OCI-LY7 (cell line): ENCODE measurements around the gene ITLN2. TPM values are rescaled to one million over a fixed set of nuclear protein-coding genes. Genes with fewer than 3 reads are reported as not detected.

Source experiments
- BruUV-seq: library from RNA; stranded (reverse); fragments of 400-500 nt; replicated peaks from 2 replicates; lab custom pipeline; 2021; lab: Mats Ljungman, UMichigan
- CTCF ChIA-PET: fragments of 300-600 bp; sonication (Branson Sonifier 250); formaldehyde crosslinking; loops from one replicate; lab custom pipeline; 2022; ENCODE audit warnings: antibody characterized with exemption; ENCODE audit not compliant: unreplicated experiment; lab: Charles Lee
- POLR2A ChIA-PET: fragments of 300-600 bp; sonication (Branson Sonifier 250); formaldehyde crosslinking; loops from one replicate; lab custom pipeline; 2022; ENCODE audit warnings: antibody characterized with exemption; lab: Charles Lee
- DNase-seq: peaks from one replicate; pipeline ENCODE4 v3.0.0-alpha.2; 2015; ENCODE audit warnings: low spot score
- H2AFZ ChIP-seq: fragments of 200-600 bp; sonication (generic), shearing (Covaris generic); 2 replicates; pipeline ENCODE4 v1.6.1; 2014; ENCODE audit warnings: mild to moderate bottlenecking, antibody characterized with exemption, low read length, moderate library complexity
- H3K27ac ChIP-seq: fragments of 200-600 bp; sonication (generic); 2 replicates; pipeline ENCODE4 v1.5.1; 2014; ENCODE audit warnings: mixed run types, low read depth, mild to moderate bottlenecking, moderate library complexity, low read length, inconsistent platforms; ENCODE audit not compliant: poor library complexity, severe bottlenecking
- H3K36me3 ChIP-seq: fragments of 200-600 bp; sonication (generic); 2 replicates; pipeline ENCODE4 v1.6.1; 2014; ENCODE audit warnings: mild to moderate bottlenecking, antibody characterized with exemption, low read length, moderate library complexity, mixed read lengths; ENCODE audit not compliant: insufficient read depth
- H3K4me1 ChIP-seq: fragments of 200-600 bp; sonication (generic); 2 replicates; pipeline ENCODE4 v1.5.1; 2014; ENCODE audit warnings: mild to moderate bottlenecking, low read length; ENCODE audit not compliant: insufficient read depth, poor library complexity, severe bottlenecking
- H3K4me2 ChIP-seq: fragments of 200-600 bp; sonication (generic); 2 replicates; pipeline ENCODE4 v1.6.1; 2014; ENCODE audit warnings: mild to moderate bottlenecking, low read length
- H3K4me3 ChIP-seq: fragments of 200-600 bp; sonication (generic); 2 replicates; pipeline ENCODE4 v1.5.1; 2014; ENCODE audit warnings: mild to moderate bottlenecking, low read depth, low read length; ENCODE audit not compliant: poor library complexity, severe bottlenecking
- H3K79me2 ChIP-seq: fragments of 200-600 bp; sonication (generic); 2 replicates; pipeline ENCODE4 v1.6.1; 2016; ENCODE audit warnings: low read depth, mild to moderate bottlenecking, low read length, moderate library complexity, mixed read lengths; ENCODE audit not compliant: insufficient read depth
- H3K9me2 ChIP-seq: fragments of 200-600 bp; sonication (generic); 2 replicates; pipeline ENCODE4 v1.6.1; 2016; ENCODE audit warnings: mild to moderate bottlenecking, low read length, mixed read lengths; ENCODE audit not compliant: insufficient read depth
- H3K9me3 ChIP-seq: fragments of 200-600 bp; sonication (generic); 2 replicates; pipeline ENCODE4 v1.6.1; 2014; ENCODE audit warnings: mild to moderate bottlenecking, mixed run types, low read length, mixed read lengths
- H4K20me1 ChIP-seq: fragments of 200-600 bp; sonication (generic); 2 replicates; pipeline ENCODE4 v1.6.1; 2014; ENCODE audit warnings: mild to moderate bottlenecking, antibody characterized with exemption, low read length, moderate library complexity, mixed read lengths; ENCODE audit not compliant: insufficient read depth
- EZH2phosphoT487 ChIP-seq: fragments of 200-600 bp; sonication (generic); IDR thresholded peaks from 2 replicates; pipeline ENCODE4 v1.6.1; 2018; ENCODE audit warnings: low read depth, borderline replicate concordance, mild to moderate bottlenecking, mixed run types, antibody characterized with exemption, low read length, moderate library complexity, mixed read lengths
- intact Hi-C: fragments of 100-400 bp; cut with micrococcal nuclease; formaldehyde crosslinking; loops from one replicate; pipeline ENCODE4 v1.10.0; 2022; ENCODE audit not compliant: unreplicated experiment
- total RNA-seq, 2 experiments: library from RNA; depleted of rRNA in 1 of 2; stranded (reverse); fragments of >200 nt in 1 of 2; shearing (Covaris generic) in 1 of 2; gene quantifications; 2 replicates each; pipeline ENCODE4 v1.2.3, GENCODE V29; 2014 to 2022
- TF ChIP-seq, protein P1 (sequence below): fragments of 200-600 bp; sonication (generic); conservative IDR thresholded peaks from 2 replicates; pipeline ENCODE4 v1.5.1; 2014; ENCODE audit warnings: mild to moderate bottlenecking, antibody characterized with exemption, low read length, moderate library complexity, mixed read lengths

Gene ITLN2
- total RNA-seq, 2 experiments from 2014 or later: not detected

DNA sequence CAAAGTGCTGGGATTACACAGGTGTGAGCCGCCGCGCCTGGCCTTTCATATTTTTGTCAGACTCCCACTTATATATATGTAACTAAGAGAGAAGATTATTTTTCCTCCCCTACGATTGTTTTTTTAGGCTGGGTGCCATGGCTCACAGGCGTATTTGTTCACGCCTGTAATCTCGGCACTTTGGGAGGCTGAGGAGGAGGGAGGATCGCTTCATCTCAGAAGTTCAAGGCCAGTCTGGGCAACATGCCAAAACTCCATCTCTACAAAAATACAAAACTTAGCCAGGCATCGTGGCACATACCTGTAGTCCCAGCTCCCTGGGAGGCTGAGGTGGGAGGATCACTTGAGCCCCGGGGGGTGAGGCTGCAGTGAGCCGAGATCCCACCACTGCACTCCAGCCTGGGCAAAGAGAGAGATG is 23.9 kb upstream of the ITLN2 start:
- H2AFZ ChIP-seq: no peak overlapping the region
- H3K4me3 ChIP-seq: no peak overlapping the region
- H3K9me2 ChIP-seq: no peaks in the 10 kb centered on the region
- H3K27ac ChIP-seq: no peak overlapping the region
- intact Hi-C loops: no loop called here
- H3K4me2 ChIP-seq: no peak overlapping the region
- DNase-seq: no peak
- ChIA-PET POLR2A (interaction anchor here (0.5 to 0.7 kb wide), 3 partner anchors 32 to 133 kb away, joined by 3 to 8 read pairs (median 5); no protein-coding TSS in a partner anchor), CTCF (no interaction called here)
- no peaks in the 10 kb centered on the region for H3K36me3 ChIP-seq
- no peaks in the 10 kb centered on the region for H3K4me1 ChIP-seq
- H3K79me2 ChIP-seq: no peaks in the 10 kb centered on the region
- H4K20me1 ChIP-seq: no peaks in the 10 kb centered on the region
- TF ChIP-seq EZH2phosphoT487: no peak
- TF ChIP-seq, protein P1, sequence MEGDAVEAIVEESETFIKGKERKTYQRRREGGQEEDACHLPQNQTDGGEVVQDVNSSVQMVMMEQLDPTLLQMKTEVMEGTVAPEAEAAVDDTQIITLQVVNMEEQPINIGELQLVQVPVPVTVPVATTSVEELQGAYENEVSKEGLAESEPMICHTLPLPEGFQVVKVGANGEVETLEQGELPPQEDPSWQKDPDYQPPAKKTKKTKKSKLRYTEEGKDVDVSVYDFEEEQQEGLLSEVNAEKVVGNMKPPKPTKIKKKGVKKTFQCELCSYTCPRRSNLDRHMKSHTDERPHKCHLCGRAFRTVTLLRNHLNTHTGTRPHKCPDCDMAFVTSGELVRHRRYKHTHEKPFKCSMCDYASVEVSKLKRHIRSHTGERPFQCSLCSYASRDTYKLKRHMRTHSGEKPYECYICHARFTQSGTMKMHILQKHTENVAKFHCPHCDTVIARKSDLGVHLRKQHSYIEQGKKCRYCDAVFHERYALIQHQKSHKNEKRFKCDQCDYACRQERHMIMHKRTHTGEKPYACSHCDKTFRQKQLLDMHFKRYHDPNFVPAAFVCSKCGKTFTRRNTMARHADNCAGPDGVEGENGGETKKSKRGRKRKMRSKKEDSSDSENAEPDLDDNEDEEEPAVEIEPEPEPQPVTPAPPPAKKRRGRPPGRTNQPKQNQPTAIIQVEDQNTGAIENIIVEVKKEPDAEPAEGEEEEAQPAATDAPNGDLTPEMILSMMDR: no peak
- no peaks in the 10 kb centered on the region for H3K9me3 ChIP-seq
- no TSS peak for BruUV-seq

DNA sequence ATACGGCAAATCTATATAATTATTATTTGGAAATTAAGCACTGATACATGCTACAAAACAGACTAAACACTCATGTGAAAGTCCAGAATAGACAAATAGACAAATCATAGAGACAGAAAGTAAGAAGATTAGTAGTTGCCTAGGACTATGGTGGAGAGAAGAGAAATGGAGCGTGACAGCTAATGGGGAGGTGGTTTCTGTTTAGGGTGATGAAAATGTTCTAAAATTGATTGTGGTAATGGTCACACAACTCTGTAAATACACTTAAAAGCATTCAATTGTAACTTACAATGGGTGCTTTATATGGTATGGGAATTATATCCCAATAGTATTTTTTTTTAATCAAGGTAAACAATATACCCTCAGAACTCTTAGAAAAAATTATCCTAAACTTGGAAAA is 20.4 kb upstream of the ITLN2 start:
- Histone ChIP-seq H2AFZ (no peak overlapping the region), H3K27ac (no peak overlapping the region), H3K79me2 (no peaks in the 10 kb centered on the region), H3K9me3 (no peaks in the 10 kb centered on the region), H3K4me1 (no peaks in the 10 kb centered on the region), H3K4me3 (no peak overlapping the region), H3K4me2 (no peak overlapping the region), H3K36me3 (no peaks in the 10 kb centered on the region), H3K9me2 (no peaks in the 10 kb centered on the region), H4K20me1 (no peaks in the 10 kb centered on the region)
- ChIA-PET POLR2A (no interaction called here), CTCF (no interaction called here)
- no TSS peak for BruUV-seq
- DNase-seq: no peak
- TF ChIP-seq, protein P1: no peak
- TF ChIP-seq EZH2phosphoT487: no peak
- intact Hi-C loops: no loop called here

DNA sequence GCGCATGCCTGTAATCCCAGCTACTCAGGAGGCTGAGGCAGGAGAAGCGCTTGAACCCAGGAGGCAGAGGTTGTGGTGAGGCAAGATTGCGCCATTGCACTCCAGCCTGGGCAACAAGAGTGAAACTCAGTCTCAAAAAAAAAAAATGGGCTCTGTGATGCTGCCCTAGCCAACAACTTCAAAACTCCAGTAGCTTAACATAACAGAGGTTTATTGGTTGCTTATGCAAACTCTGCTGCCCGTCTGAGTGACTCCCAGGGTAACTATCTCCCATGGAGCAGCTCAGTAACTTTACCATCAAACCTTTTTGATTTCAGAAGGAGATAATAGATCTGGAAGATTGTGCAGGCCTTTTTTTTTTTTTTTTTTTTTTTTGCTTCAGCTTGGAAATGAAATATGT is 18.9 kb upstream of the ITLN2 start:
- DNase-seq: no peak
- no peak for TF ChIP-seq EZH2phosphoT487
- TF ChIP-seq, protein P1: no peak
- Histone ChIP-seq H3K36me3 (no peaks in the 10 kb centered on the region), H4K20me1 (no peaks in the 10 kb centered on the region), H3K4me3 (no peak overlapping the region), H3K4me2 (no peak overlapping the region), H3K27ac (no peak overlapping the region), H3K9me2 (no peaks in the 10 kb centered on the region), H3K79me2 (no peaks in the 10 kb centered on the region), H2AFZ (no peak overlapping the region), H3K4me1 (no peaks in the 10 kb centered on the region), H3K9me3 (no peaks in the 10 kb centered on the region)
- ChIA-PET CTCF (no interaction called here), POLR2A (interaction anchor here (0.6 to 0.7 kb wide), 6 partner anchors 14 to 181 kb away, joined by 3 to 5 read pairs (median 4); no protein-coding TSS in a partner anchor)
- intact Hi-C loops: no loop called here
- BruUV-seq: no TSS peak
